ENCODE data around the gene SLC10A3. TPM values are rescaled to one million over a fixed set of nuclear protein-coding genes. Genes with fewer than 3 reads are reported as not detected.
"Not testable (repeated sequence)": the region's sequence is repeated elsewhere in the genome, so short reads cannot be mapped to it uniquely, and the experiment has no call there.

SLC10A3 gene
- total RNA-seq, 1 experiment from 2014 or later = 54.9 TPM

- Histone ChIP-seq H3K4me1 (replicated peaks; ENCODE audit: insufficient read depth) (peaks cover 14% of the 10 kb centered on the region), H3K4me3 (no peak overlapping the region), H2AFZ (no peak overlapping the region), H3K9me3 (ENCODE audit: insufficient read depth, low read depth) (no peaks in the 10 kb centered on the region), H3K27ac (no peak overlapping the region), H3K36me3 (ENCODE audit: low read depth) (no peaks in the 10 kb centered on the region), H3K79me2 (ENCODE audit: low read depth) (no peaks in the 10 kb centered on the region), H4K20me1 (ENCODE audit: insufficient read depth) (no peaks in the 10 kb centered on the region), H3K9me2 (ENCODE audit: insufficient read depth) (no peaks in the 10 kb centered on the region), H3K4me2 (no peak overlapping the region), H3K27me3 (ENCODE audit: insufficient read depth, low read depth) (no peaks in the 10 kb centered on the region), H3F3A (ENCODE audit: insufficient read depth, low read depth) (peaks cover 14% of the 10 kb centered on the region; the same call in 1 of the 2 replicates)
- BruUV-seq (replicated peaks) = no TSS peak
- ChIA-PET POLR2A (ENCODE audit: unreplicated experiment) (interaction anchor here (0.7 kb wide), 1 partner anchor 20 kb away, joined by 6 read pairs; no protein-coding TSS in a partner anchor), CTCF (no interaction called here)
- intact Hi-C loops (cut with micrococcal nuclease; ENCODE audit: unreplicated experiment) = no loop called here
- no peak for TF ChIP-seq CTCF (conservative IDR thresholded peaks at IDR 0.05)
- TF ChIP-seq EZH2 (IDR thresholded peaks at IDR 0.05; ENCODE audit: low read depth) = no peak
- no peak for DNase-seq
Observed at GRCh38 chrX:154502098-154502497, 11.7 kb upstream of the SLC10A3 start.

GRCh38 chrX:154501423-154501822 lies 11.0 kb upstream of the SLC10A3 start:
- H3K9me3 ChIP-seq (ENCODE audit: insufficient read depth, low read depth); H3K9me2 ChIP-seq (ENCODE audit: insufficient read depth); H3K4me2 ChIP-seq; H2AFZ ChIP-seq; POLR2A ChIA-PET (ENCODE audit: unreplicated experiment); intact Hi-C loops (cut with micrococcal nuclease; ENCODE audit: unreplicated experiment); BruUV-seq (replicated peaks); H3K79me2 ChIP-seq (ENCODE audit: low read depth); H3K4me3 ChIP-seq; DNase-seq; H4K20me1 ChIP-seq (ENCODE audit: insufficient read depth); CTCF ChIA-PET; H3K27me3 ChIP-seq (ENCODE audit: insufficient read depth, low read depth); H3K36me3 ChIP-seq (ENCODE audit: low read depth); H3K27ac ChIP-seq: not testable (repeated sequence)
- Histone ChIP-seq H3K4me1 (replicated peaks; ENCODE audit: insufficient read depth) (peaks cover 13% of the 10 kb centered on the region), H3F3A (ENCODE audit: insufficient read depth, low read depth) (peaks cover 14% of the 10 kb centered on the region; the same call in 1 of the 2 replicates)

- not testable (repeated sequence) for BruUV-seq (replicated peaks)
Observed at GRCh38 chrX:154496591-154497137, 6.2 kb upstream of the SLC10A3 start.

GRCh38 chrX:154495472-154495922 lies 5.1 kb upstream of the SLC10A3 start:
- Histone ChIP-seq H3K79me2 (ENCODE audit: low read depth) (no peaks in the 10 kb centered on the region), H2AFZ (no peak overlapping the region), H3K27me3 (ENCODE audit: insufficient read depth, low read depth) (no peaks in the 10 kb centered on the region), H3K4me1 (replicated peaks; ENCODE audit: insufficient read depth) (0 out of 2 replicates have a peak, but pooled peaks cover 4% of the 10 kb centered on the region), H3K27ac (no peak overlapping the region), H3K4me3 (no peak overlapping the region), H3F3A (ENCODE audit: insufficient read depth, low read depth) (0 out of 2 replicates have a peak, but pooled peaks cover 3% of the 10 kb centered on the region), H3K9me3 (ENCODE audit: insufficient read depth, low read depth) (no peaks in the 10 kb centered on the region), H3K9me2 (ENCODE audit: insufficient read depth) (no peaks in the 10 kb centered on the region), H3K36me3 (ENCODE audit: low read depth) (no peaks in the 10 kb centered on the region), H3K4me2 (no peak overlapping the region), H4K20me1 (ENCODE audit: insufficient read depth) (no peaks in the 10 kb centered on the region)
- no TSS peak for BruUV-seq (replicated peaks)
- POLR2A ChIA-PET (ENCODE audit: unreplicated experiment) = no interaction called here
- intact Hi-C loops (cut with micrococcal nuclease; ENCODE audit: unreplicated experiment) = no loop called here
- TF ChIP-seq CTCF (conservative IDR thresholded peaks at IDR 0.05) (no peak), EZH2 (IDR thresholded peaks at IDR 0.05; ENCODE audit: low read depth) (no peak)
- no peak for DNase-seq
- CTCF ChIA-PET = no interaction called here

More at GRCh38 chrX:154496591-154497137, 6.2 kb upstream of the SLC10A3 start:
- H2AFZ ChIP-seq; POLR2A ChIA-PET (ENCODE audit: unreplicated experiment); DNase-seq; H3K9me2 ChIP-seq (ENCODE audit: insufficient read depth); H3K4me1 ChIP-seq (replicated peaks; ENCODE audit: insufficient read depth); H3K79me2 ChIP-seq (ENCODE audit: low read depth); H4K20me1 ChIP-seq (ENCODE audit: insufficient read depth); H3K9me3 ChIP-seq (ENCODE audit: insufficient read depth, low read depth); H3K4me3 ChIP-seq; H3K27ac ChIP-seq; H3K4me2 ChIP-seq; intact Hi-C loops (cut with micrococcal nuclease; ENCODE audit: unreplicated experiment); H3F3A ChIP-seq (ENCODE audit: insufficient read depth, low read depth); H3K36me3 ChIP-seq (ENCODE audit: low read depth); H3K27me3 ChIP-seq (ENCODE audit: insufficient read depth, low read depth): not testable (repeated sequence)
- CTCF ChIA-PET = interaction anchor here (0.7 kb wide), 1 partner anchor 25 kb away, joined by 5 read pairs; no protein-coding TSS in a partner anchor
